GM18502 (cell line): ENCODE data around the gene DOCK4.

ENCODE experiments used
- ATAC-seq: cut with Tn5 transposase; IDR thresholded peaks from one replicate; pipeline ENCODE4 v1.9.1; 2021; ENCODE audit warnings: mild to moderate bottlenecking; ENCODE audit not compliant: unreplicated experiment, poor library complexity

Gene DOCK4

GRCh38 chr7:112118581-112119566 is 87.3 kb downstream of the DOCK4 start:
- ATAC-seq = no peak

- no peak for ATAC-seq
Observed at GRCh38 chr7:112116894-112117293, 89.3 kb downstream of the DOCK4 start.

- no peak for ATAC-seq
Observed at GRCh38 chr7:112116358-112116757, 89.8 kb downstream of the DOCK4 start.

GRCh38 chr7:112115880-112116279 is 90.3 kb downstream of the DOCK4 start:
- ATAC-seq = no peak

GRCh38 chr7:112113913-112114575 is 92.2 kb downstream of the DOCK4 start:
- ATAC-seq = no peak

GRCh38 chr7:112112822-112113255 is 93.4 kb downstream of the DOCK4 start:
- no peak for ATAC-seq

GRCh38 chr7:112110651-112111050 is 95.5 kb downstream of the DOCK4 start:
- no peak for ATAC-seq

- no peak for ATAC-seq
Observed at GRCh38 chr7:112110175-112110574, 96.0 kb downstream of the DOCK4 start.

- ATAC-seq = no peak
Observed at GRCh38 chr7:112108981-112109380, 97.2 kb downstream of the DOCK4 start.

- ATAC-seq = no peak
Observed at GRCh38 chr7:112105584-112106530, 100.3 kb downstream of the DOCK4 start.

GRCh38 chr7:112104120-112104519 is 102.1 kb downstream of the DOCK4 start:
- ATAC-seq = no peak

- no peak for ATAC-seq
Observed at GRCh38 chr7:112103246-112103645, 103.0 kb downstream of the DOCK4 start.

- no peak for ATAC-seq
Observed at GRCh38 chr7:112101201-112101846, 104.9 kb downstream of the DOCK4 start.

GRCh38 chr7:112097524-112097923 is 108.7 kb downstream of the DOCK4 start:
- ATAC-seq = no peak

GRCh38 chr7:112093409-112093808 is 112.8 kb downstream of the DOCK4 start:
- ATAC-seq = no peak

GRCh38 chr7:112092709-112093395 is 113.3 kb downstream of the DOCK4 start:
- ATAC-seq = no peak

- no peak for ATAC-seq
Observed at GRCh38 chr7:112092306-112092705, 113.9 kb downstream of the DOCK4 start.

GRCh38 chr7:112091768-112092167 is 114.4 kb downstream of the DOCK4 start:
- no peak for ATAC-seq

- ATAC-seq = no peak
Observed at GRCh38 chr7:112089551-112089950, 116.6 kb downstream of the DOCK4 start.
